ENCODE measurements around the gene NLRP13. TPM values are rescaled to one million over a fixed set of nuclear protein-coding genes. Genes with fewer than 3 reads are reported as not detected.

NLRP13 gene
- total RNA-seq (not detected), polyA plus RNA-seq (under 1 TPM; 0.27 to 0.65 TPM)
- long read RNA-seq, donor 1, result 0 reads
- long read RNA-seq, donor 2, result 0 reads
- long read RNA-seq, donor 3, result 0 reads

GRCh38 chr19:55931936-55932386, at the start of gene NLRP13:
TSS of gene NLRP13 (minus strand) at chr19:55932336. CDS start at chr19:55932311, 25 bp downstream.
- intact Hi-C loops (cut with DNase I), result no loop called here
- Histone ChIP-seq H3K27me3 (no peaks in the 10 kb centered on the region), H3K4me1 (ENCODE audit: insufficient read depth) (no peaks in the 10 kb centered on the region), H3K27ac (no peak within 1 kb of the TSS), H3K4me3 (no peak within 1 kb of the TSS), H3K9me3 (no peaks in the 10 kb centered on the region), H3K36me3 (no peaks in the 10 kb centered on the region)
- no peak for DNase-seq
- TF ChIP-seq EP300 (IDR thresholded peaks at IDR 0.05) (no peak), CTCF (IDR thresholded peaks at IDR 0.05) (no peak), POLR2A (IDR thresholded peaks at IDR 0.05) (no peak)
- 71 to 86% (median 80%) methylated on average over 8 of the region's 8 CpGs for WGBS, 3 donors

- Histone ChIP-seq H3K4me1 (ENCODE audit: insufficient read depth) (no peaks in the 10 kb centered on the region), H3K4me3 (no peak overlapping the region), H3K9me3 (no peaks in the 10 kb centered on the region), H3K27me3 (no peaks in the 10 kb centered on the region), H3K36me3 (no peaks in the 10 kb centered on the region), H3K27ac (no peak overlapping the region)
- intact Hi-C loops (cut with DNase I), result no loop called here
- DNase-seq, result no peak
- TF ChIP-seq CTCF (IDR thresholded peaks at IDR 0.05) (no peak), POLR2A (IDR thresholded peaks at IDR 0.05) (no peak), EP300 (IDR thresholded peaks at IDR 0.05) (no peak)
- WGBS, 3 donors, result 67 to 75% (median 73%) methylated on average over 9 of the region's 9 CpGs
These were observed 48.3 kb upstream of the NLRP13 start for GRCh38 chr19:55980415-55980814.

- WGBS, 3 donors, result 36 to 48% (median 36%) methylated on average over 3 of the region's 3 CpGs
- no peak for TF ChIP-seq POLR2A (IDR thresholded peaks at IDR 0.05)
- no peak for TF ChIP-seq CTCF (IDR thresholded peaks at IDR 0.05)
- TF ChIP-seq EP300 (IDR thresholded peaks at IDR 0.05), result no peak
- intact Hi-C loops (cut with DNase I), result no loop called here
- no peaks in the 10 kb centered on the region for H3K36me3 ChIP-seq
- H3K27me3 ChIP-seq, result no peaks in the 10 kb centered on the region
- H3K4me1 ChIP-seq (ENCODE audit: insufficient read depth), result no peaks in the 10 kb centered on the region
- no peaks in the 10 kb centered on the region for H3K9me3 ChIP-seq
- no peak overlapping the region for H3K4me3 ChIP-seq
- no peak overlapping the region for H3K27ac ChIP-seq
- no peak for DNase-seq
These were observed 41.8 kb upstream of the NLRP13 start for GRCh38 chr19:55973982-55974381.

- no peak overlapping the region for H3K4me3 ChIP-seq
- H3K36me3 ChIP-seq, result no peaks in the 10 kb centered on the region
- H3K9me3 ChIP-seq, result no peaks in the 10 kb centered on the region
- 89 to 94% (median 93%) methylated on average over 10 of the region's 10 CpGs for WGBS, 3 donors
- intact Hi-C loops (cut with DNase I), result no loop called here
- H3K27me3 ChIP-seq, result no peaks in the 10 kb centered on the region
- no peak overlapping the region for H3K27ac ChIP-seq
- DNase-seq, result no peak
- TF ChIP-seq CTCF (IDR thresholded peaks at IDR 0.05), result no peak
- TF ChIP-seq POLR2A (IDR thresholded peaks at IDR 0.05), result no peak
- TF ChIP-seq EP300 (IDR thresholded peaks at IDR 0.05), result no peak
- no peaks in the 10 kb centered on the region for H3K4me1 ChIP-seq (ENCODE audit: insufficient read depth)
These were observed 30.1 kb upstream of the NLRP13 start for GRCh38 chr19:55962186-55962585.
